ENCODE measurements around the gene C17orf67.

The C17orf67 gene

DNA sequence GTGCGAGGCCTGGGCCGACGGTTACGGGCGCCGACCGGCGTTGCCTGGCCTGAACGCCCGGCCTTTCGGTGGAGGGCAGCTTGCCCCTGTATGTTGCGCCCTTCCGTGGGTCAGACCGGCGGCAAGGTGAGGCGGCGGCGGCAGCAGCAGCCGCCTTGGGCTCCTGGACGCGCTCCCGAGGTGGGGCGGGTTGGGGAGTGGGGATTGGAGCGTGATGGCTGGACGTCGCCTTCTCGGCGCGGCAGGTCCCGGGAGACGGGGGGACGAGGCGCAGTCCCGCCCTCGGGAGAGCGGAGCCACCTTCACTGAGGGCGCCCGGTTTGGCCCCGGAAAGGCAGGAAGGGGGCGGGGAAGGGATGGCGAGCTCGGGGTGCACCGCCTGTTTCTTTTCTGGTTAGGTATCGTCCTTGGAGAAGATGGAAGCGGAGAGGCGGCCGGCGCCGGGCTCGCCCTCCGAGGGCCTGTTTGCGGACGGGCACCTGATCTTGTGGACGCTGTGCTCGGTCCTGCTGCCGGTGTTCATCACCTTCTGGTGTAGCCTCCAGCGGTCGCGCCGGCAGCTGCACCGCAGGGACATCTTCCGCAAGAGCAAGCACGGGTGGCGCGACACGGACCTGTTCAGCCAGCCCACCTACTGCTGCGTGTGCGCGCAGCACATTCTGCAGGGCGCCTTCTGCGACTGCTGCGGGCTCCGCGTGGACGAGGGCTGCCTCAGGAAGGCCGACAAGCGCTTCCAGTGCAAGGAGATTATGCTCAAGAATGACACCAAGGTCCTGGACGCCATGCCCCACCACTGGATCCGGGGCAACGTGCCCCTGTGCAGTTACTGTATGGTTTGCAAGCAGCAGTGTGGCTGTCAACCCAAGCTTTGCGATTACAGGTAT lies 902 bp upstream of the C17orf67 start:
- in situ Hi-C loops (cut with HindIII; ENCODE audit: low sequenced_read_pairs), result no loop called here

DNA sequence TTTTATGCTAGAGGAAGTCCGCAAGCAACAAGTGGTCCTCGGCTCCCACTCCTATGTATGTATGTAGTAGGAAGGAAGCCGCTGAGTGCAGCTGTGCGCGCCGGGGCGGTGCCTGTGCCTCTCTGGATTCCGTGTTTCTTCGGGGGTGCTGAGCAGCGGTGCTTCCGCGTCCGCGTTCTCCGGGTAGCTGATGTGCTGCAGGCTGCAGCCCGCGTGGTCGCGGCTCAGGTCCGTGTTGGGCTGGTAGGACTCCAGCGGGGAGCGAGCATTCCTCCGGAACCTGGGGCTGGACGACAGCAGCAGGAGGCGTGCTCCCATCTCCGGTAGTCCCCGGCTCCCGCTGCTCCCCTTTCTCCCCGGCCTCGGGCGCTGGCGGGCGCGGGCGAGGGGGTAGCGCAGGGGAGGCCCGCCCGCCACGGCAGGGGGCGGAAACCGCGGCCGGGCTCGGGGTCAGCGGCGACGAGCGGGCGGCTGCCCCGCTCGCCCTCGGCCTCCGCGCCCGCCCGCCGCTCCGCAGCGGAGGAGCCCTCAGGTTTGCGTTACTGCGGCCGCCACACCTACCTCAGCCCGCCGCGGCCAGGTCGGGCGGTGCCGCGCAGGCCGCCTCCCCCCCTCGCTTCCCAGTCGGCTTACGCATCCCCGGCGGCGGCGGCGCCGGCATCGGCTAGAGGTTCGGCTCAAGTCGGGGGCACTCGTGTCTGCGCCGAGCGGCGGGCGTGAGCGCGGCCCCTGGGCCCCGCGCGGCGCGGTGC lies 487 bp downstream of the C17orf67 start:
- in situ Hi-C loops (cut with HindIII; ENCODE audit: low sequenced_read_pairs), result no loop called here

DNA sequence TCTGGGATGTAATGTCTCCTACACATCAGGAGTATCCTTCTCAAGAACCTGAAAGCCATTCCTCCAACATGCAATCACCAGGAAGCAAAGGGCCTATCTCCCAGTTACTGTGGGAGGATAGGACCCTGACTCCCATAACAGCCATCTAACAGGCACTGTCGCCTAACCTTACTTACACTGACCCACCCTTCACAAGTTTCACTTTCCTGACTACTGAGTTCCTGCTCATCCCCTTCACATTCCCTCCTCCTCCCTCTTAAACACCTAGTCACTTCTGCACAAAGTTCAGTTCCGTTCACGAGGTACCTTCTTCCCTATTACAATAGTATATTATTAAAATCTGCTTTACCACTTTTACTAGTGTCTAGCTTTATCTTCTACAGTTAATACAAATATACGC lies 1.3 kb downstream of the C17orf67 start:
- in situ Hi-C loops (cut with HindIII; ENCODE audit: low sequenced_read_pairs), result no loop called here

- in situ Hi-C loops (cut with HindIII; ENCODE audit: low sequenced_read_pairs), result no loop called here
Observed at GRCh38 chr17:56831369-56832095, 2.2 kb downstream of the C17orf67 start.

DNA sequence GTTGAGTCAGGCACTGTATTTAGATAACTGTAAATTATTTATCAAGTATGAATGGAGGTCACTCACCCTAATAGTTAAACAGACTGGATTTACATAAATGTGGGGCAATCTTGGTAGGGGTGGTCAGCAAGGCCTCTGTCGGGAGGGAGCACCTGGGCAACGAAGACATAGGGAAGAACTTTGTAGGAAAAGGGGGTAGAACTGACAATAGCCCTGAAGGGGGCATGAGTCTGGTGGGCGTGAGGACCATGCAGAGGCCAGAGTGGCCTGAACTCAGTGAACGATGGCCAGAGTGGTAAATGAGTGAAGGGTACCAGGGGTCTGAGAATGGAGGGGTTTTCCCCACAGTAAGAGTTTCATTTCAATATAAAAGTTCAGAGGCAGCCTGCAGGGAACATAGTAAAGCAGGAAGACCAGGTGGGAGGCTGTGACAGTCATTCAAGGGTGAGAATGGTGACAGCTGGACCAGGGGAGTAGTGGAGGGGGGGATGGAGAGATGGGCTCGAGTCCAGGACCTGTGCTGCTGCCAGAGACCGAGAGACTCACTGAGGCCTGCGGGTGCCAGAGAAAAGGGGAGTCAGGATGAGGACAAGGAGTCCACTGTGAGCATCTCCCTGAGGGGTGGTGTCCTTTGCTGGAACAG lies 2.9 kb downstream of the C17orf67 start:
- in situ Hi-C loops (cut with HindIII; ENCODE audit: low sequenced_read_pairs), result no loop called here

DNA sequence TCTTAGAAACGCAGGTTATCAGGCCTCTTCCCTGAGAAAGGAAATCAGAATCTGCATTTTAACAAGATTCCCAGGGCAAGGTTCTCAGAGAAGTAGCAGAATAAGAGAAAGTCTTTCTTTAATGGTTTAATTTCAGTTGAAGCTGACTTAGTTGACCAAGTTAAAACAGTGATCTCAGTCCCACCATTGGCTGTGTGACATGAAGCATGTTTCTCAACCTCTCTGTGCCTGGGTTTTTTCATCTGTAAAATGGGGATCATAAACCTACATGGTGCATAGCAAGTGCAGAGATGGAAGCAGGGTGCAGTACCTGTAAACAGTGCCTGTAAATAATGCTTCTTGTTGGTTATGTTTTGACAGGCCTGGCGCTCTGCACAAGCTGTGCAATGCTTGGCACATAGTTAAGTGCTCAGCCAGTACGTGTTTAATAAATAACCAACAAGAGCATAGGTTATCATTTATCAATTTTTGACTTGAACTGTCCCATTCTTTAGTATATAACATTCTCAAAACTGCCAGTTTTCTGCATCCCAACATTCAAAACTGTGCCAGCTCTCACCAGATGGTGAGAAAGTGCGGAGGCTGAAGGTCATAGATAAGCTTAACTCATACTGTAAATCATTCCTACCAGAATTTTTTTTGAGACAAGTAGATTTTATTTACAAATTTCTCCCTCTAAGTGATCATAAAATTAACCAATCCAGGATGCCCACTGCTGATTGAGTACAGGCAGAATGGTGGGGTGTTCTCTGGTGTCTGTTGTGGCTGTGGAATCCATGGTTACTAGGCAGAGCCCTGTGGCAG lies 6.9 kb downstream of the C17orf67 start:
- in situ Hi-C loops (cut with HindIII; ENCODE audit: low sequenced_read_pairs), result no loop called here

- in situ Hi-C loops (cut with HindIII; ENCODE audit: low sequenced_read_pairs), result no loop called here
Observed at GRCh38 chr17:56824503-56824902, 9.2 kb downstream of the C17orf67 start.

DNA sequence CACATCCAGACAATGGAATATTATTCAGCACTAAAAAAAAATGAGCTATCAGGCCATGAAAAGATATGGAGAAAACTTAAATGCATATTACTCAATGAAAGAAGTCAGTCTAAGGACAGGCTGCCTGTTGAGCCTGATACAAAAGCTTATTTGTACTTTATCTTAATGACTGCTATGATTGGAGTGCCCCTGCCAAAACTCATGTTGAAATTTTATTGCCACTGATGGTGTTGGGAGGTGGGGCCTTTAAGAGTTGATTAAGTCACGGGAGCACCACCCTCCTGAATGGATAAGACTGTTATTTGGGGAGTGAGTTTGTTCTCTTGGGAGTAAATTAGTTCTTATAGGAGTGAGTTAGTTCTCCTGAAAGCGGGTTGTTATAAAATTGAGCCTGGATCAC lies 9.9 kb downstream of the C17orf67 start:
- in situ Hi-C loops (cut with HindIII; ENCODE audit: low sequenced_read_pairs), result no loop called here

DNA sequence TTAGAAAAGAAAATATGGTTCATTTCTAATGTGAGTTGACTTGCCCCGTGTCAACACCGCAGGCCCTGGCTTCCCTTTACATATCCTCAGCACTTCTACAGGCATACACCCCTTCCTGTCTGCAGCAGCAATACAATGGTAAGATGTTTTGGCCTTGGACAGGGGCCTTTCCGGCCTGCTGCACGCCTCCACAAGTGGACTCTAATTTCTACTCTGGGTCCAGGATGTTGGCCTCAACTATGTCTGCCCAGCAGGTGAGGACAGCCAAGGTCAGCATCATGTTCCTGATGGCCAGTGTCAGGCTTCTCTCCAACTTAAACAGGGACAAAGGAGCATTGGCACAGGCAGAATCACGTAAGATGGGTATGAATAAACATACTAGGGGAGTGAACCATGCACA lies 11.0 kb downstream of the C17orf67 start:
- in situ Hi-C loops (cut with HindIII; ENCODE audit: low sequenced_read_pairs), result no loop called here

DNA sequence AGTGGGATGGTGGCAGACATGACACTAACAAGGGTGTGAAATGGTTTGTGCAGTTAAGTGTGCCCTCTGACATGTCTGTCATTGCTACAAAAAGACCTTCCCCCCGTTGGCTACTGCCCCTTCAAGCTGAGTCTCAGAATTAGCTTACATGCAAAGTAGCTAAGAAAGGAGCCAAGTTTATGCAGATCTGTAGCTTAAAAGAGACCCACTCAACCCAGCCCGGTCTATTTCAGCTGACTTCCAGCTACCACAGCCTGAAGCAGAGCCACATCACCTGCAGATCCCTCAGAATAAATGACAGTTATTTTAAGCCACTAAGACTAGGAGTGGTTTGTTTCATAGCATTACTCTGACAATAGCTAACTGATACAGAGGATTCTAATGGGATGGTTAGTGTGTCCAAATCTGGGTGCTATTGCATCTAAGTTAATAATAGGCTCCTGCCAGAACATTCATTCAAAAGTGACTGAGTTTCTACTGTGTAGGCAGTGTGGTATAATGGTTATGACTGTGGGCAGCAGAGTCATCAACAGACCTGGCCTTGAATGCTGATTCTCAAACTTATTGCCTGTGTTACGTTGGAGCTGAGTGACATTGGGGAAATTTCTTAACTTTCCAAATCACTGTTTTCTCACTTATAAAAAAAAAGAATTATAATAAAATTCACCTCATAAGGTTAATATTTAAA lies 11.7 kb downstream of the C17orf67 start:
- in situ Hi-C loops (cut with HindIII; ENCODE audit: low sequenced_read_pairs), result no loop called here

DNA sequence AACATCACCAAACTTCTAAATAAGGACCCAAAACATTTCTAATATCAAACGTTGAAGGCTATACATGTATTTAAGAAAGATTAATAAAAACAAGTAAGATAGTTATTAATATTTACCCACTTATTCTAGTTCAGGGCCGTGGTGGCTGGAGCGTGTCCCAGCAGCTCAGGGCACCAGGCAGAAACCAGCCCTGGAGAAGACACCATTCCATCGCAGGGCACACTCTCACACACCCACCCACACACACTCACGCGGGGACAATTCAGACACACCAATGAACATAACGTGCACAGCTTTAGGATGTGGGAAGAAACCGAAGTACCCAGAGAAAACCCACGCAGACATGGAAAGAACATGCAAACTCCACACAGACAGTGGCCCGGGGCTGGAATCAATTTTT lies 13.5 kb downstream of the C17orf67 start:
- in situ Hi-C loops (cut with HindIII; ENCODE audit: low sequenced_read_pairs), result no loop called here

GRCh38 chr17:56819431-56820145 lies 14.1 kb downstream of the C17orf67 start:
- in situ Hi-C loops (cut with HindIII; ENCODE audit: low sequenced_read_pairs), result no loop called here

- in situ Hi-C loops (cut with HindIII; ENCODE audit: low sequenced_read_pairs), result no loop called here
Observed at GRCh38 chr17:56819030-56819429, 14.7 kb downstream of the C17orf67 start.

- in situ Hi-C loops (cut with HindIII; ENCODE audit: low sequenced_read_pairs), result no loop called here
Observed at GRCh38 chr17:56817066-56817465, 16.7 kb downstream of the C17orf67 start.

DNA sequence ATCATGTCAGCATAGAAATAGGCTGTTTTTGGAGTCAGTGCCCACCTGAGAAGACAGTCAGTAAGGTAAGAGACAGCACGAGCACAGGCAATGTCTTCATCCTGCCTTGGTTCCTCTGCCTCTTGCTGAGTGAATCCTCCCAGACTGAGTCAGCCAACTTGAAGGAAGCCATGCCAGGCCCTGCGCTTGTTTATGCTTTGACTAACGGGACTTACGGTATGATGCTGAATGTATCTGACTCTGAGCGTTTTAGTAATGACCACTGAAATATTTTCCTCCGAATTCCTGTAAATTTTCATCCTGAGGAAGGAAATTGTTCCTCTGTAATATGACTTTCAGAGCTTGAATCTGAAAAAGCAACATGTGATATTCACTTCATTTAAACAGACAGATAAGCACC lies 18.0 kb downstream of the C17orf67 start:
- in situ Hi-C loops (cut with HindIII; ENCODE audit: low sequenced_read_pairs), result no loop called here

DNA sequence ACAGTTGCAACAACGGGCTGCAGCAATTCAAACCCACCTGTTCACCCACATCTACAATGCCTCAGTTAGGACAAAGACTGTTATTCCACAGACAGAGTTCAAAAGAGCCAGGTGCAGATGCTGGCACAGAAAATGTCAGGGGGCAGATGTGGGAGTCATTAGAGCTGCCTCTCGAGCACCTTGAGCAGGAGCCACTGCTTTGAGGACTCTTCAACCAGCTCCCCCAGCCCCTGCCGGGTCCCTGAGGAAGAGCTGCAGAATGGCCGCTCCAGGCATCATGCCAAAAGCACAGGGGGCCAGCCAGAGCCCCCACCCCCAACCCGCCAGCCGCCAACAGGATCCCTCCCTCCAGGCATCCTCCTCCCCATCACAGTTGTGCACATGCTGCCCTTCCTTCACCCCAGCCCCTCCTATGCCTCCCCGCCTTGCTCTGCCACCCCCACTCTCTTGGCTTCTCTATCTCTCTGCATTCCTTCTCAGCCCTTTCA lies 20.8 kb downstream of the C17orf67 start:
- in situ Hi-C loops (cut with HindIII; ENCODE audit: low sequenced_read_pairs), result no loop called here

DNA sequence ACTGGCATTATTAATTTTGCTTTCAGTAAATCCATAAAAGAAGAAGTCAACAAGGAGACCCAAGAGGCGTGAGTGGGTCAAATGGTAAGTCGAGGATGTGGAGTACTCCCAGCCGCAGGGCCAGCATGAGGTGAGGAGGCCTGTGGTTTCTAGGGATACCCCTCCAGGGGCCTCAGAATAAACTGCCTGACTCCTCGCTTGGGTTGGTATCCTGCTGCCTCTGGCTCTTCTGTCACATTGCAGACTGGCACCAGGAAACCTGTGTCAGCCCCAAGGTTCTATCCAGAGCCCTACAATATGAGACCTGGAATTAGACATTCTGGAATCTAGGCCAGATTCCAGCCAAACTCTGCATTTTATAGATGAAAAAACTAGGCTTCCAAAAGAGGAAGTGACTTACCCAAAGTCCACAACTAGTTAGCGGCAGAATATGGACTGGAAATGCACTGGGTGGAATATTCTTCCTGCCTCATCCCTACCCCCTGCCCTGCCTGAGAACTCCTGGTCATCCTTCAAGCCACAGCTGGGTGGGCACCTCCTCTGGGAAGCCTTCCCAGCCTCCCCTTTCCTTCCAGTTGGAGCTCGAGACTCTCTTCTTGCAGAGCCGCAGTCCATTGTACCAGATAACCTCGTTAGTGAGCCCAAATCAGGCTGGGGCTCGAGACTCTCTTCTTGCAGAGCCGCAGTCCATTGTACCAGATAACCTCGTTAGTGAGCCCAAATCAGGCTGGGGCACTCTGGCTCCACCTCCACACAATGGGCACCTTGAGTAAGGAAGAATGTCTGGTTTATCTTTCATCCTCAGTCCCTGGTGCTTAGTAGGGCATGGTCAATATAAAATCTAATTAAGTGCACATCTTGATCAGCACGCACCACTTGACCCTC lies 22.6 kb downstream of the C17orf67 start:
- in situ Hi-C loops (cut with HindIII; ENCODE audit: low sequenced_read_pairs), result no loop called here

DNA sequence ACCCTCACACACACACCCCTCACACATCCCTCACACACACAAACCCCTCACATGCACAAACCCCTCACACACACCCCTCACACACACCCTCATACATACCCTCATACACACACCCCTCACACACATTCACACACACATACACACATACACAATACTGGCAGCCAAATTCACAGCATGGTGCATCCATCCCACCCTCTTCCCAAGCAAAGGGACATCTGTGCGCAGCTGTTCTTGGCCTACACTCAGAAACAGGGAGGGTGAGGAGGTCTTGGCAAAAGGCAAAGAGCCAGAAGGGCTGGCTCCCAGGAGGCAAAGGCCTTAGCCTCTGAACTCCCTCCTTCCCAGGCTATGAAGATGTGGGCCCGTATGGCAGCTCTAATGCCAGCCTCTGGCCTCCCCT lies 23.4 kb downstream of the C17orf67 start:
- in situ Hi-C loops (cut with HindIII; ENCODE audit: low sequenced_read_pairs), result no loop called here
